ENCODE measurements around the gene SLC25A29.

Gene SLC25A29

DNA sequence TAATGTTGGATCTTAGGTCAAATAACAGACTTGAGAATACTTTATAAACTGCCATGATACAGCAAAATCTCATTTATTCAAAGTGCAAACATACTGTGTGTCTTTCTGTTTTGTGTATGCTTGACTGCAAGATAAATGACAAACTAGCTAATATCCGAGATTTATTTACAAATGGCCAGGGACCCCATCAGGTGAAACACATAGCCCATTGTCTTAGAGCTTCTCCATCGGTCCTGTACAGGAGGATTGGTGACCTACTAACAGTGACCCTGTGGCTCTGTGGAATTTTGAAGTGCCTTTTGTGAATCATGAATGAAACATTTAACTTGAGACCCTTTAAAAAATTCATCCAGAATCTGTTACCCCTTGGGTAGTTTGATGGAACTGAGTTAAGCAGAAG, 27.1 kb downstream of the SLC25A29 start:
- no peak for DNase-seq

- no peak for DNase-seq
Observed at GRCh38 chr14:100278702-100279101, 27.5 kb downstream of the SLC25A29 start.

GRCh38 chr14:100275214-100275613, 31.0 kb downstream of the SLC25A29 start:
- DNase-seq: no peak

DNA sequence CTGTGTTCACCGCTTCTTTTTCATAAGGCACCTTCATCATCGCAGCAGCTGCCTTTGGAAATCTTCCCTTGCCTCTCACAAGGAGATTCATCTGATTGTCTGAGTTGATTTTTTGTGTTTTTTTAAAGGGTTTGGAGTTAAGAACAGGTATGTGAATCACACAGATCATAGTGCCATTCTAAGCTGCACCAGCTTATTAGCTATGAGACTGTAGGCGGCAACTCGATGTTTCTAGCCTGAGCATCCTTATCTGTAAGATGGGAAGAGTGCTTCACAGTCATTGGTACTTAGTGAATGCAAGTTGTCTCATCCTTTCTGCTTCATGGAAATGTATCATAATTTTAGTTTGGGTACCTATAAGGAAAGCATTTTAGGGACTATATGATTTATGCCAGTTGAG, 32.0 kb downstream of the SLC25A29 start:
- DNase-seq: no peak

DNA sequence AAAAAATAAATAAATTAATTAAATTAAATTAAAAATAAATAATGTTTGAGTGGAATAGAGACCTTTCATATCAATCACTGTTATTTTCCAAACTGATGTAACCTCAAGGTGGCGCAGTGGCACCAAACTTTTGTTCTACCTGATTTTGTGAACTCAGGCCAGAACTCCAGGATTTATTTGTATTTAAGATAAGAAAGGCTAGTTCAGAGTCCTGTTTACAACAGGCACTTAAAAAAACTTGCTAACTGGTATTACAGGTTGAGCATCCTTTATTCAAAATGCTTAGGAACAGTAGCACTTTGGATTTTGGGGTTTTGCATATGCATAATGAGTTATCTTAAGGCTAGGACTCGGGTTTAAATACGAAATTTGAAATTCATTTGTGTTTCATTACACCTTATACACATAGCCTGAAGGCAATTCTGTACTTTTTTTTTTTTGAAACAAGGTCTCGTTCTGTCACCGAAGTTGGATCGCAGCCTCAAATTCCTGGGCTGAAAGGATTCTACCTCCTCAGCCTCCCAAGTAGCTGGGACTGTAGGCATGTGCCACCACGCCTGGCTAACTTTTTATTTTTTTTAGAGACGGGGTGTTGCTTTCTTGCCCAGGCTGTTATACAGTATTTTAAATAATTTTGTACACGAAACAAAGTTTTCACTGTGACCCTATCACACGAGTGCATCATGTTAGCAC, 34.9 kb downstream of the SLC25A29 start:
- DNase-seq: no peak

DNA sequence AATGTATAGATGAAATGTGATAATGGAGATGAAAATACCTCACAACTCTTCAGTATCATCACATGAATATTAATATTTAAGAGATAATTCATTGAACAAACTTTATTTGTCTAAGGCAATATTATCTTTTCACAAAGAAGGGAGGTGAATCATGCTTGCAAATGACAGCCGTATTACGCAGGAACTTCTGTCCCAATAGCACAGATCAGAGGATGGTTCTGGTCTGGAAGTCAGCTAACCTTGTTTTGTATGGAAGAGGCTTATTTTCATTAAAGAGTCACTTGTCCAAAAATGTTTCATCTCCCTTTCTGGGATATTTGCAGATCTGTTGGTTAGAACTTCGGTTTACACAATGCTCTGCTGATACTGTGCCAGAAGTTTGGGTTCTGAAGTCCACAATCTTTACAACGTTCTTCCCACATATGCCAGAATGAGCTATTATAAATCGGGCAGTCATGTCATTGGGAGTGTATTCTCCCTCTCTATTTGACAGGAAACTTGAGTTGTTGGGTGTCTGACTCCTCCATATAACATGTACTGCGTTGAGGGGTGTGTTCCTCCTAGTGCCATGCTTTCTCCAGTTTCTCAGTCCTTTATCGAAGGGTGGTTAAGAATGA, 37.5 kb downstream of the SLC25A29 start:
- DNase-seq: no peak

DNA sequence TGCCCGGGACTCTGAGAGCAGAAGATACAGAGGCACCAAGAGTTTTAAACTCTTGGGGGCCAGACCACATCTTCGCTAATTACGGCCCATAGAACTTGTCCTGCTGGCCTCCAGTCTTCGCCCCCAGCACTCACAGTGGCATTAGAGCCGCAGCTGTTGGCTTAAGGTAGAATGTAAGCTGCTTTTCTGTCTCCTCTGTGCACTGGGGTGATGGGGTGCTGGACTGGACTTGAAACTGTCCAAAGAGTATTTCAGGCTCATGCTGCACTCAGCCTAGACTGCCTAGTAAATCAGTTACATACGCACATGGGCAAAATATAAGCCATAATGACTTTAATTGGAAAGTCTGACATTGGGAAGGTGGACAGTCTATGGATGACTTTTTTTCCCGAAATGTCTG, 38.3 kb downstream of the SLC25A29 start:
- no peak for DNase-seq

GRCh38 chr14:100263141-100263540, 43.1 kb downstream of the SLC25A29 start:
- no peak for DNase-seq

DNA sequence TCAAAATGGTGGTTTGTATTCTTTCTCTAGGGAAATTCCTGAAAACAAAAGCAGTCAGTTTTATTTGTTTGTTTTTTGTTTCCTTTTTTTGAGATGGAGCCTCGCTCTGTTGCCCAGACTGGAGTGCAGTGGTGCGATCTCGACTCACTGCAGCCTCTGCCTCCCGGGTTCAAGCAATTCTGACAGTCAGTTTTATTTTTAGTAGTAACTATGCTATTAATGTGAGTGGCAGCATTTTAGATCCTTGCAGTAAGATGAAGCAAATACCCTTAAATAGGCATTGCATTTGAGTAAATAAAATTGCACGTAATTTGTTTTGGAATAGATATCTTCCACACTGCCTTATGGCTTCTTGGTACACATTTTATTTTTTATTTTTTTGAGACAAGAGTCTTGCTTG, 43.7 kb downstream of the SLC25A29 start:
- no peak for DNase-seq

- no peak for DNase-seq
Observed at GRCh38 chr14:100261621-100262020, 44.6 kb downstream of the SLC25A29 start.

GRCh38 chr14:100256339-100256895, 49.8 kb downstream of the SLC25A29 start:
- DNase-seq: no peak

DNA sequence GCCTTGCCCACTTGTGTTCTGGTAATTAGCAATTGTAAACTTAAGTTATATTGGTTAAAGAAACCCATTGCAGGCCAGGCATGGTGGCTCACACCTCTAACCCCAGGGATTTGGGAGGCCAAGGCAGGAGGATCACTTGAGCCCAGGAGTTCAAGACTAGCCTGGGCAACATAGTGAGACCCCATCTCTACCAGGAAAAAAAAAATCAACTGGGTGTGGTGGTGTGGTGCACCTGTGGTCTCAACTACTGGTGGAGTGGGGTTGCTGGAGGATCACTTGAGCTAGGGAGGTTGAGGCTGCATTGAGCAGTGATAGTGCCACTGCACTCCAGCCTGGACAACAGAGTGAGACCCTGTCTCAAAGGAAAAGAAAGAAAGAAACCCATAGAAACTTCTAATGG, 53.6 kb downstream of the SLC25A29 start:
- DNase-seq: no peak

GRCh38 chr14:100250732-100251465, 55.3 kb downstream of the SLC25A29 start:
- no peak for DNase-seq

GRCh38 chr14:100246809-100247428, 59.3 kb downstream of the SLC25A29 start:
- no peak for DNase-seq

DNA sequence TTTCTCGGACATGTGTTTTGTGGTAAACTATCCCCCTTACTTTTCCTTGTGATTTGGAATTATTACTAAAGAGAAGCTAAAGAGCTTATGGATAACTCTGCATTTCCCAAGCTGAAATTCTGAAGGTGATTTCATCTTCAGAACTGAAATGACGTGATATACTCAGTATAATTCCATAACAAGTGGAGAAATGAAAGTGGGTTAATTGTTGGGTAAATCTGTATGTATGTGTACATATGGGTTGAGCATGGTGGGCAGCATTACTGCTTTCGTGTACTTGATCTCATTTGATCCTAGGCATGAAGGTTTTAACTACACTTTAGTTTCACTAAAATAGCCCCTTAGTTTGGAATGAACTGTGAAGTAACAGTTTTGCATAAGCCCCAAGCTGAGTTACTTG, 63.2 kb downstream of the SLC25A29 start:
- no peak for DNase-seq

DNA sequence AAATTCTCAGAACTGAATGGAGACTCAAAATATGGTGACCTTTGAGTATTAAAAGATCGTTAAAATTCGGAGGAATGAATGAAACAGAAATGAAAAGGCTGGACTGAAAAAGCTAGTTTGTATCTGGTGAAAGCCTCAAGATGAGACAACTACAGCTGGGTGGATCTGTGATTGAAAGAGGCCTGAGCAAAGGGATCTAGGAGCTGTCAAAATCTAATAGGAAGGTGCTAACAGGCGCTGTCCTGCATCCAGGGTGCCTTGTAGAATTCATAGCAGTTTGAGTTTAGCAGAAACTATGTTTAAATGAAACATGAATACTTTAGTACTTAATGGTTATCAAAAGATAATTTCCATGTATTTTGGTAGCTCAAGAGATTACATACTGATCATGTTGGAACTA, 65.0 kb downstream of the SLC25A29 start:
- no peak for DNase-seq

All from NCI-H187 (cell line).